ENCODE results near the gene RAD51C. TPM values are rescaled to one million over a fixed set of nuclear protein-coding genes. Genes with fewer than 3 reads are reported as not detected.

The RAD51C gene
- total and polyA plus RNA-seq, 9 of the 15 experiments (the other 6 are each of a cell fraction or from before 2014, with no cell fraction given): 93.9 to 341 (median 135) TPM

DNA sequence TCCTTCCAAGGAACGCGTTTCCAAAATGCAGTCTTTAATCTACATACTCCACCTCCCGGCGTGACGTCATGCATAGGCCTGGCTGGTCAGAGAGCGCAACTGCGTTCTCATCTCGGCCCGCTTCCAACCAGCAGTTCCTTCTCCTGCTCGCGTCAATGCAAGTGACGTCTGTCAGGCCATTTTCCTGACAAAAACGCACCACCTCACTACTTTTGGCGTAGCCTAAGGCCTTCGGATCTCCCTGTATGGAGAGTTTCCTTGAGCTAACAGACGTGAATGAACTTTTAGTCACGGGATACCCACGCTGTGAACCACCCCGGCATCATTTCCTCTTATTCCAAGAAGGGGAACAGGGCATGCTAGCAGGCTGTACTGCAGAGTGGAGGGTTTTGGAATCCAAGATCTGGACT is 25.5 kb upstream of the RAD51C start:
- H3K9ac ChIP-seq (ENCODE audit: insufficient read depth in 1 of 2, low read depth in 2 of 2, low read length in 2 of 2): peak overlapping the region; percentile 73 to 80
- TF ChIP-seq EP400 (IDR thresholded peaks at IDR 0.05) (peak; percentile 25; the same call in 1 of the 2 replicates), TRIM24 (IDR thresholded peaks at IDR 0.05) (no peak), ZSCAN32 (CRISPR knock-in tag; IDR thresholded peaks at IDR 0.05) (no peak), NR2C1 (IDR thresholded peaks at IDR 0.05) (no peak), NR2C1 (tag; IDR thresholded peaks at IDR 0.05) (peak; percentile 75), CEBPB (tag; IDR thresholded peaks at IDR 0.05) (peak; percentile 6; the same call in 1 of the 2 replicates), SFPQ (IDR thresholded peaks at IDR 0.05; ENCODE audit: low read depth, low read length) (no peak), MAZ (CRISPR knock-in tag; conservative IDR thresholded peaks at IDR 0.05 in 1 of 2, IDR thresholded peaks at IDR 0.05 in 1 of 2) (peak in 1 of 2 experiments; percentile 54; a peak in 2 of 4 replicates), USF1 (CRISPR knock-in tag; IDR thresholded peaks at IDR 0.05) (no peak), DEAF1 (CRISPR knock-in tag; IDR thresholded peaks at IDR 0.05) (no peak), BACH1 (tag; IDR thresholded peaks at IDR 0.05) (peak; percentile 58; the same call in 1 of the 2 replicates), MEF2D (tag; conservative IDR thresholded peaks at IDR 0.05; ENCODE audit: low read depth) (peak; percentile 77), KAT2B (IDR thresholded peaks at IDR 0.05; ENCODE audit: low read depth, low read length) (no peak), ID3 (CRISPR knock-in tag; IDR thresholded peaks at IDR 0.05) (no peak), ID3 (tag; IDR thresholded peaks at IDR 0.05) (peak; percentile 93)
- TF ChIP-seq, protein P1, sequence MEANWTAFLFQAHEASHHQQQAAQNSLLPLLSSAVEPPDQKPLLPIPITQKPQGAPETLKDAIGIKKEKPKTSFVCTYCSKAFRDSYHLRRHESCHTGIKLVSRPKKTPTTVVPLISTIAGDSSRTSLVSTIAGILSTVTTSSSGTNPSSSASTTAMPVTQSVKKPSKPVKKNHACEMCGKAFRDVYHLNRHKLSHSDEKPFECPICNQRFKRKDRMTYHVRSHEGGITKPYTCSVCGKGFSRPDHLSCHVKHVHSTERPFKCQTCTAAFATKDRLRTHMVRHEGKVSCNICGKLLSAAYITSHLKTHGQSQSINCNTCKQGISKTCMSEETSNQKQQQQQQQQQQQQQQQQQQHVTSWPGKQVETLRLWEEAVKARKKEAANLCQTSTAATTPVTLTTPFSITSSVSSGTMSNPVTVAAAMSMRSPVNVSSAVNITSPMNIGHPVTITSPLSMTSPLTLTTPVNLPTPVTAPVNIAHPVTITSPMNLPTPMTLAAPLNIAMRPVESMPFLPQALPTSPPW (CRISPR knock-in tag; IDR thresholded peaks at IDR 0.05): peak; percentile 32; the same call in 1 of the 2 replicates

More for the DNA sequence above, 25.5 kb upstream of the RAD51C start:
- DNase-seq (ENCODE audit: extremely low read depth in 1 of 4, low spot score in 3 of 4): peak; percentile 76 to 95 (median 78)
- Histone ChIP-seq H3K4me3 (peak overlapping the region; percentile 25), H3K27me3 (ENCODE audit: control insufficient read depth in 2 of 2, insufficient read depth in 2 of 2, low read length in 2 of 2) (no peaks in the 10 kb centered on the region), H3K9me3 (replicated peaks; ENCODE audit: control insufficient read depth, insufficient read depth, low read depth, low read length) (no peaks in the 10 kb centered on the region), H2AFZ (ENCODE audit: low read depth, low read length) (peak overlapping the region; percentile 100), H3K27ac (ENCODE audit: extremely low read depth, low read depth, low read length) (peak overlapping the region; percentile 81), H4K20me1 (replicated peaks; ENCODE audit: control insufficient read depth, insufficient read depth, low read length) (no peaks in the 10 kb centered on the region), H3K4me2 (ENCODE audit: insufficient read depth, low read length) (peak overlapping the region; percentile 86), H3K36me3 (ENCODE audit: control insufficient read depth, insufficient read depth, low read length) (no peaks in the 10 kb centered on the region), H3K79me2 (ENCODE audit: control insufficient read depth, insufficient read depth, low read length) (no peaks in the 10 kb centered on the region), H3K9me1 (ENCODE audit: control insufficient read depth, insufficient read depth, low read length) (no peaks in the 10 kb centered on the region), H3K4me1 (replicated peaks in 1 of 2; ENCODE audit: control insufficient read depth in 2 of 2, insufficient read depth in 2 of 2, low read length in 2 of 2) (peaks cover 15 to 26% of the 10 kb centered on the region in 2 experiments)
- ChIA-PET CTCF (ENCODE audit: low intra/inter-chr PET ratio) (no interaction called here), POLR2A (interaction anchor here (1.0 to 9.6 kb wide), 4 partner anchors 7 to 36 kb away, joined by 3 to 88 read pairs (median 43); no protein-coding TSS in a partner anchor)
- intact Hi-C loops (cut with micrococcal nuclease): loop anchor here (1.0 kb wide), 1 partner anchor 12 kb away; no protein-coding TSS in a partner anchor
- BruUV-seq (replicated peaks): no TSS peak
- 13% methylated on average over 19 of the region's 19 CpGs for WGBS (ENCODE audit: insufficient coverage, low coverage, missing lambda C conversion rate)
- peak; percentile 86 for FAIRE-seq
- ATAC-seq: peak; percentile 88
- in situ Hi-C loops (cut with MboI): no loop called here

All from K562 (cell line).